IMR-90 (cell line): ENCODE data around the gene DTD1. TPM values are rescaled to one million over a fixed set of nuclear protein-coding genes. Genes with fewer than 3 reads are reported as not detected.

Experiments
- ATAC-seq: fragments of 200-7000 bp; cut with Tn5 transposase; 2 replicates; pipeline ENCODE4 v1.9.1; 2020; ENCODE audit warnings: low read depth, mild to moderate bottlenecking, moderate library complexity
- BruUV-seq: library from RNA; stranded (reverse); fragments of 400-500 nt; replicated peaks from 2 replicates; lab custom pipeline; 2021; lab: Mats Ljungman, UMichigan
- CTCF ChIA-PET: fragments of 300-600 bp; formaldehyde crosslinking; extraction: SDS; loops from one replicate; lab custom pipeline; 2021; ENCODE audit warnings: antibody characterized with exemption; lab: Yijun Ruan, JAX
- POLR2A ChIA-PET: fragments of 300-600 bp; sonication (Branson Sonifier 250); formaldehyde crosslinking; loops from one replicate; lab custom pipeline; 2022; ENCODE audit warnings: antibody characterized with exemption; ENCODE audit not compliant: unreplicated experiment; lab: Charles Lee
- DNase-seq: peaks from one replicate; pipeline ENCODE4 v3.0.0; 2013
- H2AFZ ChIP-seq: replicated peaks from 2 replicates; pipeline ENCODE3; 2013; ENCODE audit warnings: low read length, mild to moderate bottlenecking; ENCODE audit not compliant: poor library complexity
- H2AK5ac ChIP-seq: 2 replicates; pipeline ENCODE4 v1.6.1; 2013; ENCODE audit warnings: low read depth, low read length, inconsistent platforms
- H2AK9ac ChIP-seq: replicated peaks from 2 replicates; pipeline ENCODE3; 2013; ENCODE audit warnings: mild to moderate bottlenecking, low read depth, low read length, moderate library complexity; ENCODE audit not compliant: poor library complexity
- H2BK120ac ChIP-seq: 2 replicates; pipeline ENCODE4 v1.6.1; 2013; ENCODE audit warnings: low read depth, low read length, inconsistent platforms
- H2BK15ac ChIP-seq: 3 replicates; pipeline ENCODE4 v1.6.1; 2013; ENCODE audit warnings: low read depth, low read length, inconsistent platforms
- H2BK20ac ChIP-seq: 2 replicates; pipeline ENCODE4 v1.6.1; 2013; ENCODE audit warnings: low read depth, mild to moderate bottlenecking, inconsistent platforms, low read length, moderate library complexity
- H2BK5ac ChIP-seq: 2 replicates; pipeline ENCODE4 v1.6.1; 2013; ENCODE audit warnings: mild to moderate bottlenecking, low read depth, low read length, inconsistent platforms; ENCODE audit not compliant: poor library complexity, severe bottlenecking
- H3K14ac ChIP-seq: replicated peaks from 2 replicates; pipeline ENCODE4 v1.6.1; 2013; ENCODE audit warnings: low read depth, low read length, inconsistent platforms
- H3K18ac ChIP-seq: 2 replicates; pipeline ENCODE4 v1.6.1; 2013; ENCODE audit warnings: low read depth, low read length, control low read depth
- H3K23ac ChIP-seq: 2 replicates; pipeline ENCODE4 v1.6.1; 2013; ENCODE audit warnings: low read depth, low read length, inconsistent platforms
- H3K27ac ChIP-seq: 2 replicates; pipeline ENCODE4 v1.5.1; 2013; ENCODE audit warnings: mild to moderate bottlenecking, control low read depth, low read length; ENCODE audit not compliant: insufficient read depth
- H3K27me3 ChIP-seq: 2 replicates; pipeline ENCODE4 v1.6.1; 2013; ENCODE audit warnings: low read length; ENCODE audit not compliant: control insufficient read depth, insufficient read depth
- H3K36me3 ChIP-seq: 2 replicates; pipeline ENCODE4 v1.6.1; 2013; ENCODE audit warnings: low read length, mixed read lengths; ENCODE audit not compliant: control insufficient read depth, insufficient read depth
- H3K4ac ChIP-seq: 2 replicates; pipeline ENCODE4 v1.6.1; 2013; ENCODE audit warnings: low read depth, low read length, inconsistent platforms
- H3K4me1 ChIP-seq: 2 replicates; pipeline ENCODE4 v1.6.1; 2013; ENCODE audit warnings: low read length, mixed read lengths; ENCODE audit not compliant: control insufficient read depth, insufficient read depth
- H3K4me2 ChIP-seq: 2 replicates; pipeline ENCODE4 v1.6.1; 2013; ENCODE audit warnings: low read depth, mild to moderate bottlenecking, control low read depth, low read length, moderate library complexity
- H3K4me3 ChIP-seq: 2 replicates; pipeline ENCODE4 v1.5.1; 2013; ENCODE audit warnings: low read depth, mild to moderate bottlenecking, control low read depth, low read length, moderate library complexity; ENCODE audit not compliant: insufficient read depth
- H3K56ac ChIP-seq: 2 replicates; pipeline ENCODE4 v1.6.1; 2013; ENCODE audit warnings: low read length, inconsistent platforms; ENCODE audit not compliant: insufficient read depth; ENCODE audit errors: extremely low read depth
- H3K79me1 ChIP-seq, 2 experiments: 2 replicates each; pipeline ENCODE4 v1.6.1; 2013; ENCODE audit warnings: low read length in 2 of 2, inconsistent platforms in 1 of 2, low read depth in 1 of 2
- H3K9ac ChIP-seq: 2 replicates; pipeline ENCODE4 v1.6.1; 2013; ENCODE audit warnings: low read depth, low read length, control low read depth
- H3K9me1 ChIP-seq: 2 replicates; pipeline ENCODE4 v1.6.1; 2013; ENCODE audit warnings: low read length, inconsistent platforms; ENCODE audit not compliant: insufficient read depth
- H3K9me3 ChIP-seq: 2 replicates; pipeline ENCODE4 v1.6.1; 2013; ENCODE audit warnings: low read length; ENCODE audit not compliant: control insufficient read depth, insufficient read depth
- H4K20me1 ChIP-seq: 2 replicates; pipeline ENCODE4 v1.6.1; 2013; ENCODE audit warnings: low read length, inconsistent platforms; ENCODE audit not compliant: insufficient read depth
- H4K5ac ChIP-seq: 2 replicates; pipeline ENCODE4 v1.6.1; 2013; ENCODE audit warnings: mild to moderate bottlenecking, low read depth, low read length, control low read depth
- H4K8ac ChIP-seq, 2 experiments: 2 replicates each; pipeline ENCODE4 v1.6.1; 2013; ENCODE audit warnings: low read depth in 2 of 2, low read length in 2 of 2, control low read depth in 1 of 2, inconsistent platforms in 1 of 2
- H4K91ac ChIP-seq: 2 replicates; pipeline ENCODE4 v1.6.1; 2013; ENCODE audit warnings: low read depth, low read length, inconsistent platforms; ENCODE audit not compliant: insufficient read depth
- BHLHE40 ChIP-seq: fragments of 150-350 bp; IDR thresholded peaks from 2 replicates; pipeline ENCODE4 v1.6.1; 2016; ENCODE audit warnings: mild to moderate bottlenecking, low read depth, low read length
- CEBPB ChIP-seq: IDR thresholded peaks from 2 replicates; pipeline ENCODE4 v1.6.1; 2012; ENCODE audit warnings: low read depth, low read length, improper control_type of control experiment
- CHD1 ChIP-seq: IDR thresholded peaks from 2 replicates; pipeline ENCODE4 v1.6.1; 2012; ENCODE audit warnings: low read depth, low read length, improper control_type of control experiment
- CTCF ChIP-seq: conservative IDR thresholded peaks from 2 replicates; pipeline ENCODE4 v1.5.1; 2012; ENCODE audit warnings: mild to moderate bottlenecking, low read depth, low read length, improper control_type of control experiment
- FOS ChIP-seq: fragments of 150-350 bp; IDR thresholded peaks from 2 replicates; pipeline ENCODE4 v1.6.1; 2016; ENCODE audit warnings: low read depth, low read length
- MAZ ChIP-seq: IDR thresholded peaks from 2 replicates; pipeline ENCODE4 v1.6.1; 2012; ENCODE audit warnings: low read depth, mild to moderate bottlenecking, low read length, improper control_type of control experiment, moderate library complexity, borderline replicate concordance
- MXI1 ChIP-seq: IDR thresholded peaks from 2 replicates; pipeline ENCODE4 v1.6.1; 2012; ENCODE audit warnings: low read depth, mild to moderate bottlenecking, low read length, moderate library complexity, borderline replicate concordance
- NFE2L2 ChIP-seq: fragments of 150-350 bp; IDR thresholded peaks from 2 replicates; pipeline ENCODE4 v1.6.1; 2016; ENCODE audit warnings: low read depth, mild to moderate bottlenecking, low read length
- RAD21 ChIP-seq: IDR thresholded peaks from 2 replicates; pipeline ENCODE4 v1.6.1; 2012; ENCODE audit warnings: low read length, improper control_type of control experiment
- RCOR1 ChIP-seq: IDR thresholded peaks from 2 replicates; pipeline ENCODE4 v1.6.1; 2012; ENCODE audit warnings: mild to moderate bottlenecking, low read length, improper control_type of control experiment; ENCODE audit not compliant: insufficient replicate concordance
- RFX5 ChIP-seq: IDR thresholded peaks from 2 replicates; pipeline ENCODE4 v1.8.0; 2012; ENCODE audit warnings: low read depth, mild to moderate bottlenecking, low read length, moderate library complexity
- SMC3 ChIP-seq: fragments of 150-350 bp; IDR thresholded peaks from 2 replicates; pipeline ENCODE4 v1.6.1; 2016; ENCODE audit warnings: low read depth, mild to moderate bottlenecking, antibody characterized with exemption, low read length, moderate library complexity
- WGBS, 2 experiments: methylation state at CpG; one replicate each; pipeline versions ENCODE4 v1.1.5 to v1.1.7; 2013; ENCODE audit warnings: missing lambda C conversion rate in 2 of 2; ENCODE audit not compliant: insufficient read length in 1 of 2; ENCODE audit errors: extremely low coverage in 2 of 2; 5-methylcytosine and 5-hydroxymethylcytosine counted together
- dilution Hi-C: fragments of 300-500 bp; cut with HindIII; formaldehyde crosslinking; loops from one replicate; pipeline ENCODE4 v1.14.3; 2018; ENCODE audit warnings: low sequenced_read_pairs; ENCODE audit not compliant: unreplicated experiment
- in situ Hi-C: fragments of 300-500 bp; cut with MboI; formaldehyde crosslinking; loops from 3 replicates; pipeline ENCODE4 v1.14.3; 2019; ENCODE audit warnings: low sequenced_read_pairs, inconsistent platforms, mixed read lengths
- intact Hi-C: fragments of 100-400 bp; cut with micrococcal nuclease; formaldehyde crosslinking; loops from 2 replicates; pipeline ENCODE4 v1.10.0; 2022
- polyA plus RNA-seq, 3 experiments: library from polyadenylated mRNA; depleted of rRNA; stranded (reverse); fragments of >200 nt; gene quantifications; 2 replicates each; pipeline ENCODE4 v1.2.3, GENCODE V29; 2012; ENCODE audit warnings: low replicate concordance in 1 of 3
- total RNA-seq: library from RNA; depleted of rRNA; stranded (reverse); fragments of >200 nt; gene quantifications from 2 replicates; pipeline ENCODE4 v1.2.3, GENCODE V29; 2012

The DTD1 gene
- total and polyA plus RNA-seq, 2 of the 4 experiments (the other 2 are of a cell fraction) = 73.1 to 101 TPM

- no peak overlapping the region for H2BK20ac ChIP-seq
- ChIA-PET CTCF (no interaction called here), POLR2A (no interaction called here)
- no peaks in the 10 kb centered on the region for H3K4me1 ChIP-seq
- no peaks in the 10 kb centered on the region for H4K20me1 ChIP-seq
- no peak overlapping the region for H2BK5ac ChIP-seq
- no peak overlapping the region for H3K18ac ChIP-seq
- intact Hi-C loops = no loop called here
- H2AFZ ChIP-seq = no peak overlapping the region
- H3K9me1 ChIP-seq = no peaks in the 10 kb centered on the region; the same call in 1 of the 2 replicates
- no peaks in the 10 kb centered on the region; the same call in 1 of the 2 replicates for H3K27me3 ChIP-seq
- TF ChIP-seq CHD1 (no peak), MAZ (no peak), BHLHE40 (no peak), CEBPB (no peak), NFE2L2 (no peak), MXI1 (no peak), FOS (no peak), SMC3 (no peak), RAD21 (no peak), RCOR1 (no peak), CTCF (no peak), RFX5 (no peak)
- 0 out of 4 replicates have a peak, but pooled peaks cover 3 to 4% of the 10 kb centered on the region in 2 experiments for H3K79me1 ChIP-seq
- DNase-seq (no peak), ATAC-seq (no peak)
- no peak overlapping the region for H3K14ac ChIP-seq
- no peak overlapping the region for H2BK15ac ChIP-seq
- no peak overlapping the region for H2AK5ac ChIP-seq
- 100% methylated on average over 2 of the region's 4 CpGs; no CpG with 5 or more reads in 1 of the 2 experiments for WGBS, 2 experiments
- no peak overlapping the region for H4K5ac ChIP-seq
- H3K36me3 ChIP-seq = no peaks in the 10 kb centered on the region
- H3K4me2 ChIP-seq = no peak overlapping the region
- no peak overlapping the region for H4K8ac ChIP-seq
- BruUV-seq = no TSS peak
- no peak overlapping the region for H3K23ac ChIP-seq
- H4K91ac ChIP-seq = no peak overlapping the region
- no peak overlapping the region for H2BK120ac ChIP-seq
- H3K9me3 ChIP-seq = no peaks in the 10 kb centered on the region
- H3K4ac ChIP-seq = no peak overlapping the region
- no peak overlapping the region for H3K27ac ChIP-seq
- in situ Hi-C loops = no loop called here
- no peak overlapping the region for H3K56ac ChIP-seq
- no peak overlapping the region for H2AK9ac ChIP-seq
- dilution Hi-C loops = no loop called here
- H3K9ac ChIP-seq = no peak overlapping the region
- H3K4me3 ChIP-seq = no peak overlapping the region
Measured at GRCh38 chr20:18795366-18795765, 207.5 kb downstream of the DTD1 start.
